ENCODE results near the gene KLF3. TPM values are rescaled to one million over a fixed set of nuclear protein-coding genes. Genes with fewer than 3 reads are reported as not detected.

KLF3 gene
- total RNA-seq, 1 experiment from 2014 or later: 51.2 TPM

GRCh38 chr4:38740303-38740702 is 76.3 kb downstream of the KLF3 start:
- no peak for DNase-seq (ENCODE audit: unreplicated experiment)
- POLR2A ChIA-PET: interaction anchor here (0.6 kb wide), 1 partner anchor 38 kb away, joined by 3 read pairs; no protein-coding TSS in a partner anchor
- CTCF ChIA-PET: interaction anchor here (0.7 to 1.8 kb wide), 5 partner anchors 9 to 681 kb away, joined by 3 to 5 read pairs (median 3); partner anchors contain the start of gene TLR10
- H3K4me1 Mint-ChIP-seq (ENCODE audit: insufficient read depth, unreplicated experiment): peaks cover 6% of the 10 kb centered on the region
- H3K27me3 Mint-ChIP-seq (ENCODE audit: insufficient read depth, unreplicated experiment): no peaks in the 10 kb centered on the region
- no peaks in the 10 kb centered on the region for H3K36me3 Mint-ChIP-seq (ENCODE audit: insufficient read depth, unreplicated experiment)
- intact Hi-C loops (cut with micrococcal nuclease): no loop called here
- H3K27ac Mint-ChIP-seq (ENCODE audit: low read depth, unreplicated experiment): no peak overlapping the region
- no peaks in the 10 kb centered on the region for H3K9me3 Mint-ChIP-seq (ENCODE audit: unreplicated experiment)
- TF ChIP-seq CTCF (IDR thresholded peaks at IDR 0.05; ENCODE audit: unreplicated experiment): no peak
- H3K4me3 Mint-ChIP-seq (ENCODE audit: unreplicated experiment): no peak overlapping the region
- no TSS peak for BruUV-seq (replicated peaks)

DNA sequence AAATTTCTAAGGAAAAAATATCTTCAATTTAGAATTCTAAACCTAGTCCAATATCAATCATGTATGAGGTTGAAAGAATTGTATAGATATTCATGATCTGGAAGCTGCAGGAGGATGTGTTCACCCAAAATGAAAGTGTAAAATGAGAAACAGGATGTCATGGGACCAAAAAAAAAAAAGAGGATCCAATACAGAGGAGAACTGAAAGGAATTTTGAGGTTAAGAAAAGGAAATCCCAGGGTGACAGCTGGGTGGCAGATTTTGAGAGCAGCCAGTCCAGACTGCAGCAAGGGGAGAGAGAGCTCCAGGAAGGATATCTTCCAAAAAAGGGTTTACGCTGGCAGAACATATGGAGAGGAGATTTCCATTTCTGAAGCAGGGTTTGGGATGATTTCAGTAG is 79.9 kb downstream of the KLF3 start:
- H3K4me1 Mint-ChIP-seq (ENCODE audit: insufficient read depth, unreplicated experiment): peaks cover 6% of the 10 kb centered on the region
- TF ChIP-seq CTCF (IDR thresholded peaks at IDR 0.05; ENCODE audit: unreplicated experiment): no peak
- DNase-seq (ENCODE audit: unreplicated experiment): no peak
- no TSS peak for BruUV-seq (replicated peaks)
- POLR2A ChIA-PET: interaction anchor here (0.8 to 0.9 kb wide), 2 partner anchors 8 to 112 kb away, joined by 3 read pairs; no protein-coding TSS in a partner anchor
- peaks cover 7% of the 10 kb centered on the region for H3K9me3 Mint-ChIP-seq (ENCODE audit: unreplicated experiment)
- no peaks in the 10 kb centered on the region for H3K27me3 Mint-ChIP-seq (ENCODE audit: insufficient read depth, unreplicated experiment)
- CTCF ChIA-PET: interaction anchor here (0.5 to 2.8 kb wide), 4 partner anchors 12 to 423 kb away, joined by 3 to 20 read pairs (median 3); no protein-coding TSS in a partner anchor
- intact Hi-C loops (cut with micrococcal nuclease): no loop called here
- H3K27ac Mint-ChIP-seq (ENCODE audit: low read depth, unreplicated experiment): no peak overlapping the region
- H3K36me3 Mint-ChIP-seq (ENCODE audit: insufficient read depth, unreplicated experiment): no peaks in the 10 kb centered on the region
- no peak overlapping the region for H3K4me3 Mint-ChIP-seq (ENCODE audit: unreplicated experiment)

- intact Hi-C loops (cut with micrococcal nuclease): no loop called here
- peaks cover 7% of the 10 kb centered on the region for H3K9me3 Mint-ChIP-seq (ENCODE audit: unreplicated experiment)
- POLR2A ChIA-PET: no interaction called here
- BruUV-seq (replicated peaks): no TSS peak
- peaks cover 6% of the 10 kb centered on the region for H3K4me1 Mint-ChIP-seq (ENCODE audit: insufficient read depth, unreplicated experiment)
- H3K27me3 Mint-ChIP-seq (ENCODE audit: insufficient read depth, unreplicated experiment): no peaks in the 10 kb centered on the region
- H3K36me3 Mint-ChIP-seq (ENCODE audit: insufficient read depth, unreplicated experiment): no peaks in the 10 kb centered on the region
- no peak overlapping the region for H3K27ac Mint-ChIP-seq (ENCODE audit: low read depth, unreplicated experiment)
- CTCF ChIA-PET: no interaction called here
- no peak overlapping the region for H3K4me3 Mint-ChIP-seq (ENCODE audit: unreplicated experiment)
- no peak for TF ChIP-seq CTCF (IDR thresholded peaks at IDR 0.05; ENCODE audit: unreplicated experiment)
- no peak for DNase-seq (ENCODE audit: unreplicated experiment)
Observed at GRCh38 chr4:38745881-38746280, 81.9 kb downstream of the KLF3 start.

DNA sequence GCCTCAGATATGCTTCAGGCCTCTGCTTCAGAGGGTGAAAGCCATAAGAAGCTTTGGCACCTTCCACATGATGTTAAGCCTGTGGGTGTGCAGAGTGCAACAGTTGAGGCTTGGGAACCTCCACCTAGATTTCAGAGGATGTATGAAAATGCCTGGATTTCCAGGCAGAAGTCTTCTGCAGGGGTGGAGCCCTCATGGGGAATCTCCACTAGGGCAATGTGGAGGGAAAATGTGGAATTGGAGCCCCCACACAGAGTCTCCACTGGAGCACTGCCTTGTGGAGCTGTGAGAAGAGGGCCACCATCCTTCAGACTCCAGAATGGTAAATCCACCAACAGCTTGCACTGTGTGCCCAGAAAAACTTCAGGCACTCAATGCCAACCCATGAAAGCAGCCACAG is 83.6 kb downstream of the KLF3 start:
- POLR2A ChIA-PET: interaction anchor here (0.6 kb wide), 1 partner anchor 130 kb away, joined by 3 read pairs; no protein-coding TSS in a partner anchor
- CTCF ChIA-PET: no interaction called here
- no peak for DNase-seq (ENCODE audit: unreplicated experiment)
- Mint-ChIP-seq H3K4me3 (ENCODE audit: unreplicated experiment) (no peak overlapping the region), H3K27me3 (ENCODE audit: insufficient read depth, unreplicated experiment) (no peaks in the 10 kb centered on the region), H3K9me3 (ENCODE audit: unreplicated experiment) (peaks cover 7% of the 10 kb centered on the region), H3K36me3 (ENCODE audit: insufficient read depth, unreplicated experiment) (no peaks in the 10 kb centered on the region), H3K4me1 (ENCODE audit: insufficient read depth, unreplicated experiment) (peaks cover 6% of the 10 kb centered on the region), H3K27ac (ENCODE audit: low read depth, unreplicated experiment) (no peak overlapping the region)
- no peak for TF ChIP-seq CTCF (IDR thresholded peaks at IDR 0.05; ENCODE audit: unreplicated experiment)
- intact Hi-C loops (cut with micrococcal nuclease): no loop called here
- BruUV-seq (replicated peaks): no TSS peak

Data from MCF 10A (cell line).